H1 (cell line): ENCODE results near the gene ATP5PB. TPM values are rescaled to one million over a fixed set of nuclear protein-coding genes. Genes with fewer than 3 reads are reported as not detected.

ENCODE experiments used
- BRCA1 ChIP-seq: IDR thresholded peaks from 2 replicates; pipeline ENCODE4 v1.6.1; 2012; ENCODE audit warnings: low read depth, low read length, improper control_type of control experiment
- CBX8 ChIP-seq: fragments of 300-800, 300-1000 bp; sonication (generic); IDR thresholded peaks from 2 replicates; pipeline ENCODE4 v1.7.1; 2016; ENCODE audit warnings: low read depth, low read length, borderline replicate concordance
- CTBP2 ChIP-seq: IDR thresholded peaks from 2 replicates; pipeline ENCODE4 v1.7.0; 2011; ENCODE audit warnings: borderline replicate concordance, mild to moderate bottlenecking, moderate library complexity, mixed read lengths, low read length; ENCODE audit not compliant: insufficient read depth, insufficient read length
- GTF2F1 ChIP-seq: IDR thresholded peaks from 2 replicates; pipeline ENCODE4 v1.6.1; 2012; ENCODE audit warnings: low read depth, low read length, improper control_type of control experiment, borderline replicate concordance
- KDM4A ChIP-seq: IDR thresholded peaks from one replicate; pipeline ENCODE4 v1.7.1; 2012; ENCODE audit warnings: low read depth, mild to moderate bottlenecking, moderate library complexity, low read length, inconsistent platforms; ENCODE audit not compliant: severe bottlenecking
- PHF8 ChIP-seq: fragments of 200-600 bp; sonication (generic); conservative IDR thresholded peaks from 2 replicates; pipeline ENCODE4 v1.7.1; 2012; ENCODE audit warnings: low read depth, mild to moderate bottlenecking, inconsistent platforms, low read length, moderate library complexity
- POLR2A ChIP-seq, 2 experiments: IDR thresholded peaks; 1 replicate in 1 of 2; 2 replicates in 1 of 2; pipeline ENCODE4 v1.6.1; 2011; ENCODE audit warnings: low read depth in 2 of 2, low read length in 2 of 2, mild to moderate bottlenecking in 2 of 2; ENCODE audit errors: control extremely low read depth in 1 of 2
- RAD21 ChIP-seq, 2 experiments: IDR thresholded peaks in 1 of 2; conservative IDR thresholded peaks in 1 of 2; 2 replicates each; pipeline ENCODE4 v1.6.1; 2011; ENCODE audit warnings: low read depth in 2 of 2, low read length in 2 of 2, improper control_type of control experiment in 1 of 2, inconsistent platforms in 1 of 2, mild to moderate bottlenecking in 1 of 2, moderate library complexity in 1 of 2
- RBBP5 ChIP-seq: IDR thresholded peaks from 2 replicates; pipeline ENCODE4 v1.7.1; 2012; ENCODE audit warnings: low read depth, mild to moderate bottlenecking, inconsistent platforms, low read length, moderate library complexity, borderline replicate concordance
- SP2 ChIP-seq: IDR thresholded peaks from 2 replicates; pipeline ENCODE4 v1.6.1; 2012; ENCODE audit warnings: mild to moderate bottlenecking, low read length, inconsistent platforms
- SP4 ChIP-seq: IDR thresholded peaks from 2 replicates; pipeline ENCODE4 v1.6.1; 2012; ENCODE audit warnings: low read length, inconsistent platforms
- TBP ChIP-seq: IDR thresholded peaks from 2 replicates; pipeline ENCODE4 v1.6.1; 2011; ENCODE audit warnings: low read depth, low read length, improper control_type of control experiment
- polyA plus RNA-seq, 7 experiments: library from polyadenylated mRNA; depleted of rRNA in 3 of 7; stranded (reverse) in 5 of 7; unstranded in 2 of 7; fragments of >200 nt in 5 of 7; fragments of 200-250 nt in 2 of 7; gene quantifications; 1 replicate in 5 of 7; 2 replicates in 1 of 7; 4 replicates in 1 of 7; pipeline versions ENCODE4 v1.2.1 to v1.2.3, GENCODE V29; 2011 to 2013; ENCODE audit warnings: missing spikeins in 2 of 7, mixed read lengths in 2 of 7
- total RNA-seq: library from RNA; stranded (reverse); fragmentation: NEBNext Ultra II Directional; extraction: Animal tissue kit (Norgen Biotek cat#: 25700); gene quantifications from 2 replicates; pipeline ENCODE4 v1.2.1, GENCODE V29; 2021

Gene ATP5PB
- total and polyA plus RNA-seq, 2 of the 8 experiments (the other 6 are each of a cell fraction or from before 2014, with no cell fraction given): 232 to 262 TPM

GRCh38 chr1:111507411-111508201, 58.3 kb downstream of the ATP5PB start (continued):
- TF ChIP-seq RAD21 (IDR thresholded peaks at IDR 0.05 in 1 of 2, conservative IDR thresholded peaks at IDR 0.05 in 1 of 2; ENCODE audit: low read depth in 2 of 2, low read length in 2 of 2) (peak; percentile 19 to 20; a peak in 1 of 4 replicates), SP4 (peak; percentile 29; the same call in 1 of the 2 replicates), SP2 (no peak), GTF2F1 (no peak), BRCA1 (no peak), KDM4A (peak; percentile 45), TBP (peak; percentile 17; the same call in 1 of the 2 replicates), RBBP5 (peak; percentile 87; the same call in 1 of the 2 replicates), PHF8 (0 out of 2 replicates have a peak, but pooled peaks have one; percentile 38), CBX8 (no peak), POLR2A (IDR thresholded peaks at IDR 0.05; ENCODE audit: control extremely low read depth in 1 of 2, low read depth in 2 of 2, low read length in 2 of 2) (0 out of 3 replicates have a peak, but pooled peaks of 1 of the 2 experiments have one; percentile 10), CTBP2 (peak; percentile 26)
